Activated T-cell treated with anti-CD3 and anti-CD28 coated beads, Interleukin-2, amount 50 U/mL, for 48 hours (primary cell): ENCODE measurements around the gene TENM4.
A peak's percentile ranks its signal among the peaks of the same experiment; 100 is the strongest.
"Not testable (repeated sequence)": the region's sequence is repeated elsewhere in the genome, so short reads cannot be mapped to it uniquely, and the experiment has no call there.

Experiments used
- DNase-seq, 2 experiments: peaks; one replicate each; pipeline ENCODE4 v3.0.0-alpha.2; 2020

The TENM4 gene

DNA sequence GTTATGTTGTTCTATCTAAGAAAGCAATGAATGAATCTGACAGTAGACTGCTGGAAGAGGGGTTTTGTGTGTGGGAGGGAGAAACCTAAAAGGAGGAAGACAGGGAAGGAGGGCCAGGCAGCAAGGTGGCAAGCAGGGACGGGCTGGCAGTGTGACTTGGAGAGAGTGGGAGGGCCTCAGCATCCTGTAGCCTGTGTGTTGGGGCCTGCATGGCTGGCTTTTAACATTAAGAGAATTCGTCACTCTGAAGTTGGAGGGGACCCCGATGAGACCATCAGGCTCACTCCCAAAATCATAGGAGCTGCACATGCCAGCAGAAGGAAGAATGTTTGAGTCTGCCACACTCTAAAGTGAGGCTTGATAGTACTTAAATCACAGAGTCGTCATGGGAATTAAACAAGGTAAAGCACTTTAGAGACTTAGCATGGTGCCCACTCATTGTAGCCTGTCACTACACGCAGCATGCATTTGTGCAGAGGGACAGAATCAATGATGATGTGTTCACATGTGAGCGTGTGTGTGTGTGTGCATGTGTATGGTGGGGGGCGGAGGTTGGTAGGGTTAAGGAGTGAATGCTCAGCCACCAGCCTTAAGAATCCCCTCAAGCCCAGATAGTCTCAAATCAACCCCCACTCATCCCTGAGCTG, 199.5 kb downstream of the TENM4 start:
- no peak for DNase-seq

DNA sequence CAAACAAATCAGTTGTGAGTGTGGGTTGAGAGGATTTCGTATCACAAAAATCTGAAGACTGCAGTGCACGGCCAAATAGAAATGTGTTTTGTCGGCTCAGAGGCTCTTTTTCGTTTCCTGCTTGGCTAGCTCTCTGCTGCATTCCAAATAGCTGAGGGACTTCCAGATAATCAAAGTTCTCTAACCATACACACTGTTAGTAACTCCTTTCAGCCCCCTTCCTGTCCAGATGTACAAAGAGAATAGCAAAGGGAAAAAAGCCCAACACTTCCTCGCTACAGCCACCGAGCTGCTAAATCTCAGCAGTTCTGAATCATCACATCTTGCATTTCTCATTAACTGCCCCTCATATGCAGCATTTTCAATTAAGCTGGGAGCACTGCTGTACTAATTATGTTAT, 203.1 kb downstream of the TENM4 start:
- DNase-seq, result no peak

DNA sequence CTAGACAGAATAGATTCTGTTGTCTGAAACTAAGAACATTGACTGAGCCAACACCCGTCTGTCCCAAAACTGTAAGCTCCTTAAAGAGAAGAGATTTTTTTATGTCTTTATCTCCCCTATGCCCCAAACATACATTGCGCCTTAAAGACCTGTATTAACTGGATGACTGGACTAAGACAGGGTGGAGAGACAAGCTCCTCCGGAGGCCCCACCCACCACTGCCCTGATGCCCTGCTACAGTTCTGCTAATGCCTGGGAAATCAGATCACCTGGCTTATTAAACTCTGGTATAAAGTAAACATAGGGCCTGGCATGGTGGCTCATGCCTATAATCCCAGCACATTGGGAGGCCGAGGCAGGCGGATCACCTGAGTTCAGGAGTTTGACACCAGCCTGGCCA, 203.7 kb downstream of the TENM4 start:
- no peak for DNase-seq

DNA sequence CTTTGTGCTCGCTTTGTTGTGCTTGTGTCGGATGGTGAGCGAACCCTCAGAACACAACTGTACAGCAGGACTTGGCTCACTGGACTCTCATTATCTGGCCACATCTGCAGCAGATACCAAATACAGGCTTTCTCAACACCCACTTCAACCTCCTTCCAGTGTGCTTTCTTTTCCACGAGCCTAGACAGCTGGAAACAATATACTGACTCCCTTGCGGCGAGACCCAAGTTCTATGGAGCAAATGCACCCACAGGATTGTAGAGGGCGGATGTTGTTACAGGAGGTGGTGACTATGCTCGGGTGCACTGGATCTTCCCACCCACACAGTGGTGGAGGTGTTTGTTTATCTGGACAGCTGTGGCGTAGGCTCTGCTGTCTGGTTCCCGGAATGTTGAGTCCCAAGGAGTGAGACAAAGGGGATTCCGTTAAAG, 204.3 kb downstream of the TENM4 start:
- no peak for DNase-seq

DNA sequence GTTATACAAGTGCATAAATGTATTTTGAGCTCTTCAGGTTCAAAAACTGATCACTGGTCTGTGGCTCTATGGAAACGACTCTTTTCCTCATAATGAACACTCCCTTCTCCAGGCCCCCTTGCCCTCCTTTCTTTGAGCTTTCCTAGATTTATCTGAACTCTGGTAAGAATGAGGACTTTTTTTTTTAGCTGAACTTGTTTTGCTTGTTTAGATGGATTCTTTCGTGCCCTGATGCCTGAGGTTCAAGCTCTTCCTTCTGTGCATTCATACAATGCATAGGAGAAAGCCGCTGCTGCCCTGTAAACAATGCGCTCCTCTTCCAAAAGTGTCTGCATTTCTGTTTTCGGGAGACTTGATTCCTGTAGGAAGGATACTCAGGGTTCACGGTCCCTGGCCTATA, 205.1 kb downstream of the TENM4 start:
- no peak for DNase-seq

DNA sequence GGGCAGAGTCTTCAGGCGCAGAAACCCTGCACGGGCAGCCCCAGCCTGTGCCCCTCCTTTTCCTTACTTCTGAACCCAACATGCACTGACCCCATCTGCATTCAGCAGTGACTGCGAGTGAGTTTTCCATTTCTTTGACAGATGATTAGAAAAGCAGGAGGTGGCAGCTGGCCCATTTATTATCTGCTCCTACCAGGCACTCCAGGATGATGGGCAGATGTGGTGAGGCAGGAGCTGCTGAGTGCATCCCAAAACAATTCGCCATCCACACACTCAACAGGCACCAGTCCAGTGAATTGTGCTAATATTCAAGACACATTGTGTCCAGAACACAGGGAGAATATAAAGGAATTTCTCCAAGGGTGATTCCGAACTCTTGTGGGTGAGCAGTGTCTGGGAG, 208.5 kb downstream of the TENM4 start:
- DNase-seq, result no peak

DNA sequence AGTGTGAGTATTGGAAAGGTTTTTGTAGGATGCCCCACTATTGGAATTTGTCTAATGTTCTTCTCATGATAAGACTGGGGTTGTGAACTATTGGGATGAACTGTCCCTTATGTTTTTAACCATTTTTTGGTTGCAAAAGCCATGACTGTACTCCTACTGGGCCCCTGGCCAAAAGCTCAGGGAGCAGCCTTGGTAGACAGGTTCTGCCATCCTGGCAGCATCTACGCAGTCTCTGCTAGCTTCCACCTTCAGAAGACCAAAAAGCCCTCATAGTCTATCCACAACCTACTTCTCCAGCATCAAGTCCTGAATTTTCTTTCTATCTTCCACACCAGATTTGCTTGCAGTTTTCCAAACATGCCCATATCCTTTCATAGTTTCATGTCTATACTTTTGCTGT, 211.8 kb downstream of the TENM4 start:
- no peak for DNase-seq

DNA sequence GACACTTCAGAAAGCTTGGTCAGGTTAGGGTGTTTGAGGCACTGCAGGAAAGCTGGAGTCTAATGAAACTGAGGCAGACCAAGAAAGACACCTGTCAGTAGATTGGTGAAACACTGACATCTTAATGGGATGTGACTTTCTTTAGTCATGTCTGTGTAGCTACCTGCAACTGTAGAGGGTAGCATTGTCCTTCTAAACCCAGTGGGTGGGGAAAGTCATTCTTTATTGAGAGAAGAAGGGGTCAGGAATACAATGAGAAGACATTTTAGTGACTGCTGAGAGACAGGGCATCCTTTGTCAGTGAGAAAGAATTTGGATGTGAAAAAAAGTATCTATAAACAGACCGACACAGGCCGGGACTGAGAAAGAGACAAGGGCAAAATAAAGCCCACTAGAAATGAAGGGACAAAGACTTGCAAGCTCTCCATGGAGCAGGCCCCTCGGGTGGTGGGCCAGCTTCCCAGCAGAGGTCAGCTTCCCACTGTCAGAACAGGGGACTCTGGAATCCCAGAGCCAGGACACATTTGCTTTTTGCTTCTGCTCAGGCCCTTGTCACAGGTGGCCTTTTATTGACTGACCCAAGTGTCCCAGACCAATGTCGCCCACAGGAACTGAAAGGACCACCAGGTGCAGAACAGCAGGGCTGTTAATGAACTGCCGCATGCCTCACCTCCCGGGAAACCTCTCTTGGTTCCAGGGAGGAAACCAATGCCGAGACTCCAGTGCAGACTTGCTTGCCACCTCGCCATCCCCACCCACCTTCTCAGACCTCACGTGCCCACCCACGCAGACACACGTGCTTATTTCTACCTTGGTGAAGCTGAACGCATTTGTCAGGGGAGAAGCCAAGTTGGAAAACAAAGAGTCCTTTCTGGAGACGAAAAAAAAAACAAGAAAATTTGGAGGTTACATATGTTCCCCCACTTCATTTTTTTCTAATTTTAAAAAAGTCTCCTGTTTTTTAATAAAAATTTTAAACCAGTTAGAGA, 212.8 kb downstream of the TENM4 start:
- no peak for DNase-seq

DNA sequence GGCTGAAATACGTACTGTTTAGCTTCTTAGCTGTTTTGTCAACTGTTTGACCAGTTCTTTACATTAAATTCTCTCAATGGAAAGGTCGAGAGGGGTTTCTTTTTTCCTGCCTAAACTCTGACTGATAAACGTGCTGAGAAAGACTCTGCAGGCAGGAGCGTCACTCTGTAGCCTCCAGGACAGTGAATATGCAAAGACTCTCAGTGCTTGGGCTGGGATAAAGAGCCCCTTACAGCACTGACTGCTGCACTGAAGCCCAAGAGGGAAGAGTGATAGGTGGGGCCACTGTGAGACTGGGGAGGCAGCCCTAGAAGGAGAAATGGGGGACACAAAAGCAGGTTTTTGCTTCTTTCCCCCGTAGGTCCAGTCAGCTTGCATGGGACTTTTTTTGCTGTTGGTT, 213.5 kb downstream of the TENM4 start:
- no peak for DNase-seq

DNA sequence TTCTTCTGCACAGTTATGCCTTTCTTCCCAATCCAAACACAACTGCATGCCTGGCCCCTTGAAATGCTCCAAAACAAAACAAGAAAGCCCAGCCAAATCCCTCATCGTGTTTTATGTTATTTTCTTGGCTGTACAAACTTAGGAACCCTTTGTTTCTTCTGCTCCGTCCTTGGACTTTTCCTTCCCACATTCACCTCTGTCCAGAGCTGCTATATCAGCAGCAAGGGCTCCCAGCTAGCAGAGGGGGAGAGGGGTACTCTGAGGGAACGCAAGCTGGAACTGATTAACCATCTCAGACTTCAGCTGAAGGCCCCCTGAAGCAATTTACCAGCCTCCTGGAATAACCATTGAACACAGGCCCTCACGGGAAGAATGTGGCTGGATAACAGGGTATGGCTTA, 214.7 kb downstream of the TENM4 start:
- no peak for DNase-seq

DNA sequence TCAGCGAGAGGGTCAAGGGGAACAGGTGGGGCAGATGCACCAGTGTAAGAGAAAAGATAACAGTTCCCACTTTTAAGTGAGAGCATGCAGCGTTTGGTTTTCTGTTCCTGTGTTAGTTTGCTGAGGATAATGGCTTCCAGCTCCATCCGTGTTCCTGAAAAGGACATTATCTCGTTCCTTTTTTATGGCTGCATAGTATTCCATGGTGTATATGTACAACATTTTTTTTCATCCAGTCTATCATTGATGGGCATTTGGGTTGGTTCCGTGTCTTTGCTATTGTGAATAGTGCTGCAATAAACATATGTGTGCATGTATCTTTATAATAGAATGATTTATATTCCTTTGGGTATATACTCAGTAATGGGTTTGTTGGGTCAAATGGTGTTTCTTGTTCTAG, 218.7 kb downstream of the TENM4 start:
- DNase-seq, result not testable (repeated sequence)

DNA sequence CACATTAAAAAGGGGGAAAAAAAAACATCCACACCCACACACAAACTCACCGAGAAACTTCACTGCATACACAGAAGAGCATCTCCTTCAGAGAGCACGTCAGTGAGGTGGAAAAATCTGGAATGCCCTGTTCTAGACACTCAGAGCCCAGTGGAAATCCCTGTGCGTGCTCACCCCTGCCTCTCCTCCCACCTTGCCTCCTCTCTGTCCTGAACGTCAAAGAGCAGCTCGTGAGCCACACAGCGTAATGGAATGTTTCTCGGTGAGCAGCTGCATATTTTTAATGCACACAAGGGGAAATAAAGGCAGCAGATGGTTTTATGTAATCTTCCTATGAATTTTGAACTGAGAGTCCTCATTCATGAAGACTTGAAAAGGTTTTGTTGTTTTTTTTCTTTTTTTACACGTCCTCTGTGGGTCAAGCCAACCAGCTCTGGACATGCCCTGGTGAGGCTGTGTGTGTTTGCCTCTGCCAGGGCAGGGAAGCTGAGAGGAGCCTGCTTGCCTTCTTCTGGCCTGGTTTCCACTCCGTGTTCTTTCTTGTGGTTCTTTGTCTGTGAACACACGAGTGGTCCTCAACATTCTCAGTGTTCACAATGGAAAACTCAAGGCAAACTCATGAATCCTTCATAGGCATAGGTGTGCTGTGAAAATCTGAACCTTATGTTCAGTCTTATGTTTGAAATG, 219.2 kb downstream of the TENM4 start:
- DNase-seq, result no peak

DNA sequence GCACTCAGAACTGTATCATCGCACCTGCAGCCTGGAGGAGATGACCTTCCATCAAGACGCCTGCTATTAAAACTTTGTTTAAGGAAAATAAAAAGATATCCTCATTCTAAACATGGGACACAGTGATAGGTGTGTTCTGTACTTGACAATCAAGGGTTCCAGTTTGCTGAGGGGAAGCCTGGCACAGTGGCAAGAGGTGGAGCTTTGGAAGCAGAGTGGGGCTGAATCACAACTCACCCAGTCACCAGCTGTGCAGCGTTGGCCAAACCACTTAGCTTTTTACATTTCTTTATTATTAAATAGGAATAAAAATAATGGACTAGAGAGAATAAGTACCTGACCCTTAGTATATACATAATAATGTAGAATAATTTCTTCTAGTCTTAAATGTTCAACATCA, 220.7 kb downstream of the TENM4 start:
- DNase-seq, result no peak

DNA sequence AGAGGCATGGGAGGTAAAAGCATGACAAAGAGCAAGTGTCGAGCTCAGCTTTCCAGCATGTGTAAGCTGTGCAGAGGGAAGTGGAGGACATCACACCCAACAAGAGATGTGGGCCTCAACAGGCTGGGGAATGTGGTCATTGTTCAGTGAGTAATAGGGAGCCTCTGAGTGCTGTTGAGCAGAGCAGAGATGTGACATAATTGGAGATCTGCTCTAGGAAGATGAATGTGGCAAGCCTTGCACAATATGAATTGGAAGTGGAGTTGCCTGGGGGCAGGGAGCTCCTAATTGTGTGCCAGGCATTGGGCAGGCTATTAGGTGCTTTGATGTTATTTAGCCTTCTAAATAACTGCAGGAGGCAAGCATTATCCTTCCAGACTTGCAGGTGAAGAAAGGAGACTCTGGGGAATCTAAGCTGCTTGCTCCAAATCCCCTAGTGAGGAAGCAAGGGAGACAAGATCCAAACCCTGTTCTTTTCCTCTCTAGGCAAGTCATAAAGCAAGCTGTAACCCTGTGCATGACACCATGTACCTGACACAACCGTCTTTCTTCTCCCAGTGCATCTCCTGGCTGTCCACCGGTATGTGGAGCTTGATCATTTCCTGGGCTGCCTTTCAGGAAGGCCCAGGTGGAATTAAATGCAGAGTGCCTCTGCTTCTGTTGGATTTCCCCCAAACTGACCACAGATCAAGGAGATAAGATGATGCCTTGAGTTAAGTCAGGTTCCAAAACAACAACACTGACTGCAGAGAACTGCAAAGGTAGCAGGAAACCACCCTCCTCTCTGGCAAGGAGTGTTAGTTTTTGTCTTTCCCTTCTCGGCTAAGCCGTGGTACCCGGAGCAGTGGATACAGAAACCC, 221.4 kb downstream of the TENM4 start:
- DNase-seq, result no peak

DNA sequence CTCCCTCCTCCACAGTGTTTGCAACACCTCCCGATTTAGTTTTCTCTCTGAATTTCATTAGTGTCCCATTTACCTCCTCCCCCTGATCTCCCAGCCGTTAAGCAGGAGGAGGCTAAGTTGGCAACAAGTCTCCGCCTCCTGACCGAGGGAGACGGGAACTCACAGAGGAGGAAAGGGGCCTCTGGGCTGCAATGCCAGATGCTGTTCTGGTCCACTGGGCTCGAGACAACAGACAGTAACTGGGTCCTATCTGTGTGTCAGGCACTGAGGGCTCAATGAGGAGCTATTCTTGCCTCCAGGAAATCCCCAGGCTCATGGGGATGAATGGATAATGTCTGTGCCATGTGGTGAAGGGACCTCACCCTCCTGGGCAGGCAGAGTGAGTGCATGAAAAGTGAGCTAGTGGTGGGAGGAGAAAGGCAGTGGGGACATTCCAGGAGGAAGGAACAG, 228.1 kb downstream of the TENM4 start:
- DNase-seq, result no peak

DNA sequence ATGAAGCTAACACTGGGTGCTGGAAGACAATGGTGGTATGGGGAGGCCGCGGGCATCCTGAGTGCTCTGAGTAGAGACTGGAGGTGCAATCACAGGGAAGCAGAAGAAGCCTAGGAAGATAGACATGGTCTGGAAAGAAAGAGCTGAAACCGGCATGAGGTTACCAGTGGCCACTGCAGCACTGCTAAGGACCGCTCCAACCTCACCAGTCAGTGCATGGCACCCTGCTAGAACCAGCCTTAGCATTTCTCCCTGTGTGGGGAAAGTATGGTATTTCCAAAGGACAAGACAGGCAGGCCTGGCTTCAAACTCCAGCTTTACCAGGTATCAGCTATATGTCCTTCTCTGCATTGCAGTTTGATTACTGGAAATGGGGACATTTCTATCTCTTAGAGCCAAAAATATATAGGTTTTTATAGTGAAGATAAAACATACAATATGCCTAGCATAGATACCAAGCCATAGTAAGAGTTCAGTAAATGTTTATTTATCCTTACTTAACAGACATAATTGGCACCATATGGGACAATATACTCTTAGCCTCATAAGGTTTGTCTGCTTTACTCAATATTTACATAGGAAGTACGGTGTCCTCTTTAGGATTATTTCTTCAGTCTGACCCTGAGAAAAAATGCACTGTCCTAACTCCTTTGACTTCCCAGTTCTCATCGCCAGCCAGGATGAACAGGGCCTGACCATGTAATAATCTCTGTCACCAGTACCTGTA, 231.1 kb downstream of the TENM4 start:
- no peak for DNase-seq

DNA sequence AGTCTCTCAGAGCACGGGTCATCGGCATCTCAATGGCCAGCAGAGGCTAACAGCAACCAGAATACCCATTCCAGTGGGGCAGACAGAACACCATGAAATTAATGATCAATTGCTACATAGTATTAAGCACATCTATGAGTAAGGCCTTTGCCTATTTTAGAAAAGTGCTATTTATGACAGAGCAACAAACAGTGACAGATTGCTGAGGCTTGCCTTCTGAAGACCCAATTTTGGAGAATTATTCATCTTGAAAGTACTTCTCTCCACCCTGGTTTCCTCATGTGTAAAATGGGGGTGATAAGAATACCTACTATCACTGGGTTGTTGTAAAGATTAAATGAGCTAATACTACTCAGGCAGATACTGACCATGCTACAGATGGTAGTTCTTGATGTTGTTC, 232.7 kb downstream of the TENM4 start:
- DNase-seq, result no peak

DNA sequence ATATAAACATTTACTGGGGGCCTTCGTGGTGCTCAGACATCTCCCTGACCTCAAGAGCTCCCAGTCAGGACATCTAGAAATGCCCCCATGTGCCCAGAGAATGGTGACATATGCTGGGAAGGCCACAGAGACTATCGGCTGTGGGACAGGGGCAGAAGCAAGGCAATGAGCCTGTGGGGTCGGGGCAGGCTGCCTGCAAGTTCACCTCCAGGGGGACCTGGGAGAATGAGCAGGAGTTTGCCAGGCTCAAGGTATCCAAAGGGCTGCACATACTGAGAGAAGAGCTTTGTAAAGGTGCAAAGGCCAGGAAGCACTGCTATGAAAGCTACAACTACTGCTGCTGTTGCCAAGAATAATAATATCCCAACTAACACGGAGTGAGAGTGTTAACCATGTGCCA, 233.9 kb downstream of the TENM4 start:
- no peak for DNase-seq

DNA sequence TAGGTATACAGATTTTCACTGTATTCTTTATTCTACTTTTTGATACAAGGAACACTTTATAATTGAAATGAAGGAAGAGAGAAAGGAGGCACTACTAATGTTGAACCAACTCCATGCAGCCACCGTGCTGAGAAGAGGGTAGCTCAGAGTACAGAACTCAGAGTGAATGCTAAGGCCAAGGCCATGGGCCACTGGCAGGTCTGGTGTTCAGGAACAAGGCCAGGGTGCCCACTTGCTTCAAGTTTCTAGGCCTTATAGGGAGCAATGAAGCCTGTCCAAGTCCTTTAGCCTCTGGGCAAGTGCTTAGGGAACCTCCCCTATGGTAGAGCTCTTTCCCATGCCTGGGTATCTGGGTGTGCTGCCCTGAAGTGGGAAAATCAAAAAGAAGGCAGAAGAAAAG, 235.0 kb downstream of the TENM4 start:
- DNase-seq, result no peak

DNA sequence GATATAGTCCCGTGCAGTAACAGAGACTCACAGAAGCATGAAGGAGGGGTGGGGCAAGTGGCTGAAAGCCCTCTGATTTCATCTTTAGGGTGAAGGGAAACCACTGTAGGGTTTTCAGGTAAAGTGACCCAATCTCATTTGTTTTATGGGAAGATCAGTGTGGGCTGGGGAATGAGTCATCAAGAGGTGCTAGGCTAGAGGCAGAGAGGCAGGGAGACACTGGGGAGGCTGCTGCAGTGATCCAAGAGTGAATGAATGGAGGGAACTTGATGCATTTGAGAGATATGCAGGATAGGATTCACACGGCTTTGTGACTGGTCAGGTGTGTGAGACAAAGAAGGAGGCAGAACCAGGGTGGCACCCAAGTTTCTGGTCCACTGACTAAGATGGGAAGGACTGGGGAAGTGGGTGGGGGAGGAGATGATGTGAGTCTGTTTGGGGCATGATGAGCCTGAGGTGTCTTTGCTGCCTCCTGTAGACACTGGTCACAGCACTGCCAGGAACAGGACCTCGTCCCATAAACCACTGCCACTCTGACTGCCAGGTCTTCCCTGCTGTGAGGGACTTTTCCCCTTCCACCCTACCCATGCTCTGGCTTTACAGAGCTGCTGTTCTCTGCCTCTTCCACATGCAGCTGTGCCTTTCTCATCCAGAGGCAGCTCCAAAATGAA, 239.0 kb downstream of the TENM4 start:
- DNase-seq, result peak; percentile 14 to 15

DNA sequence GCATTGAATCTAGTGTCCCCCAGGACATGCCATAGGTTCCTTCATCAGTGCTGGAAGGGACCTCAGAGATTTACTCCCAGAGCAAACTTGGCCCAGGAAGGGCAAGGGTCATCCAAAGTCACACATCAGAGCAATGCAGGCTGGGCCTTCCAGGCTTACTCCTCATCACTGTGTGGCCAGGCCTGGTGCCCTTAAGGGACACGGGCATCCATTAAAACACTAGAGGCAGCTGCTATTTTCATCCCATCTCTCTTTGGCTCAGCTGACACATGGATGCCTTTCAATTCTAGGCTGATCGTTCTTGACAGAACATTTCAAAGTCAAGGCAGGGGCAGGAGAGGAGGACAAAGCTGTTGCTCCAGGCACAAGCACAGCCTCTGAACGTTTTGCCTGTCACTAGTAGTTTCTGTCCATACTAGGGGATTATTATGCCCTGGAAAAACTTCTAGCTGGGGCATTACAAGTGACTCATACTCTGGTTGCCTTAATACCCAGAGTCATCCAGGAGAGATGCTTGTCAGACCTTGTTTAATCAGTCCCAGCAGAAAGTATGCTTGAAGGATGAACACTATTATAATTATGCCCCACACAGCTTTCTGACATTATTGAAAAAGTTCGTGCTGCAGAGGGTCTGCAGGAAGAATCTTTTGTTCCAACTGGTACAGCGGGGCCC, 240.3 kb downstream of the TENM4 start:
- DNase-seq, result no peak
